ENCODE data around the gene UBL4B.

UBL4B gene

GRCh38 chr1:110083866-110084226 is 28.4 kb upstream of the UBL4B start:
- ChIA-PET CTCF (interaction anchor here (1.7 to 3.9 kb wide), 3 partner anchors 18 to 31 kb away, joined by 6 to 34 read pairs (median 23); no protein-coding TSS in a partner anchor), POLR2A (no interaction called here)
- no peak for DNase-seq (ENCODE audit: extremely low spot score)
- no peak for TF ChIP-seq CTCF (IDR thresholded peaks at IDR 0.05; ENCODE audit: control extremely low read depth, extremely low read depth, low read depth, missing control alignments)

GRCh38 chr1:110084227-110085078 is 27.8 kb upstream of the UBL4B start:
- no peak for TF ChIP-seq CTCF (IDR thresholded peaks at IDR 0.05; ENCODE audit: control extremely low read depth, extremely low read depth, low read depth, missing control alignments)
- ChIA-PET CTCF (interaction anchor here (1.7 kb wide), 1 partner anchor 18 kb away, joined by 6 read pairs; no protein-coding TSS in a partner anchor), POLR2A (no interaction called here)
- DNase-seq (ENCODE audit: extremely low spot score): peak; percentile 60

- ChIA-PET POLR2A (no interaction called here), CTCF (interaction anchor here (1.1 to 1.7 kb wide), 3 partner anchors 19 to 25 kb away, joined by 3 to 4 read pairs (median 3); no protein-coding TSS in a partner anchor)
- no peak for DNase-seq (ENCODE audit: extremely low spot score)
- TF ChIP-seq CTCF (IDR thresholded peaks at IDR 0.05; ENCODE audit: control extremely low read depth, extremely low read depth, low read depth, missing control alignments): no peak
Observed at GRCh38 chr1:110085671-110086070, 26.6 kb upstream of the UBL4B start.

GRCh38 chr1:110086961-110087360 is 25.3 kb upstream of the UBL4B start:
- CTCF ChIA-PET: interaction anchor here (0.9 to 11.9 kb wide), 10 partner anchors 13 to 178 kb away, joined by 3 to 286 read pairs (median 4); no protein-coding TSS in a partner anchor

GRCh38 chr1:110087812-110088738 is 24.2 kb upstream of the UBL4B start:
- TF ChIP-seq CTCF (IDR thresholded peaks at IDR 0.05; ENCODE audit: control extremely low read depth, extremely low read depth, low read depth, missing control alignments): peak; percentile 71
- POLR2A ChIA-PET: no interaction called here
- DNase-seq (ENCODE audit: extremely low spot score): peak; percentile 78
- CTCF ChIA-PET: interaction anchor here (0.6 to 11.9 kb wide), 50 partner anchors 11 to 699 kb away, joined by 3 to 286 read pairs (median 4); partner anchors contain the start of genes AHCYL1, ALX3, RBM15 and STRIP1

More at GRCh38 chr1:110086961-110087360, 25.3 kb upstream of the UBL4B start:
- POLR2A ChIA-PET: no interaction called here
- no peak for DNase-seq (ENCODE audit: extremely low spot score)
- no peak for TF ChIP-seq CTCF (IDR thresholded peaks at IDR 0.05; ENCODE audit: control extremely low read depth, extremely low read depth, low read depth, missing control alignments)

GRCh38 chr1:110088739-110089316 is 23.4 kb upstream of the UBL4B start:
- POLR2A ChIA-PET: no interaction called here
- no peak for TF ChIP-seq CTCF (IDR thresholded peaks at IDR 0.05; ENCODE audit: control extremely low read depth, extremely low read depth, low read depth, missing control alignments)
- CTCF ChIA-PET: interaction anchor here (0.7 to 11.9 kb wide), 44 partner anchors 11 to 448 kb away, joined by 3 to 286 read pairs (median 4); partner anchors contain the start of genes AHCYL1, ALX3, RBM15 and STRIP1
- DNase-seq (ENCODE audit: extremely low spot score): no peak

Data from GM10248 (cell line).